HepG2 (cell line): Measurements from ENCODE around the gene VPS52. TPM values are rescaled to one million over a fixed set of nuclear protein-coding genes. Genes with fewer than 3 reads are reported as not detected.

ENCODE experiments used
- ADNP ChIP-seq: sonication (generic); formaldehyde crosslinking; IDR thresholded peaks from 2 replicates; pipeline ENCODE4 v1.4.0; 2020; ENCODE audit warnings: missing genetic modification reagents
- ARHGAP35 ChIP-seq: sonication (generic); formaldehyde crosslinking; IDR thresholded peaks from 2 replicates; pipeline ENCODE4 v1.9.0; 2022; ENCODE audit warnings: mild to moderate bottlenecking, inconsistent platforms, moderate library complexity, missing genetic modification reagents, borderline replicate concordance
- ATF1 ChIP-seq: IDR thresholded peaks from 2 replicates; pipeline ENCODE4 v1.6.1; 2016; ENCODE audit warnings: mild to moderate bottlenecking, control low read depth
- GTF2F1 ChIP-seq: fragments of 150-350 bp; IDR thresholded peaks from 2 replicates; pipeline ENCODE4 v1.6.1; 2014; ENCODE audit warnings: low read length
- HOXA7 ChIP-seq: sonication (generic); formaldehyde crosslinking; IDR thresholded peaks from 2 replicates; pipeline ENCODE4 v1.8.1; 2022; ENCODE audit warnings: mild to moderate bottlenecking, missing genetic modification reagents, moderate library complexity
- KLF12 ChIP-seq: sonication (generic); formaldehyde crosslinking; IDR thresholded peaks from 2 replicates; pipeline ENCODE4 v1.4.0; 2020; ENCODE audit warnings: missing genetic modification reagents, borderline replicate concordance
- MTF1 ChIP-seq: sonication (generic); formaldehyde crosslinking; IDR thresholded peaks from 2 replicates; pipeline ENCODE4 v1.5.0; 2020; ENCODE audit warnings: missing genetic modification reagents
- PAF1 ChIP-seq: IDR thresholded peaks from 2 replicates; pipeline ENCODE4 v1.6.1; 2016; ENCODE audit warnings: missing genetic modification reagents, missing compliant biosample characterization
- RBM22 ChIP-seq: fragments of 200-400 bp; formaldehyde crosslinking; optimal IDR thresholded peaks from 2 replicates; pipeline ENCODE3; 2017; ENCODE audit warnings: mild to moderate bottlenecking, low read length, moderate library complexity
- RFX5 ChIP-seq: IDR thresholded peaks from 2 replicates; pipeline ENCODE4 v1.6.1; 2011; ENCODE audit warnings: low read depth, low read length, improper control_type of control experiment
- SUZ12 ChIP-seq: fragments of 150-350 bp; IDR thresholded peaks from 2 replicates; pipeline ENCODE4 v1.6.1; 2014; ENCODE audit warnings: low read depth, low read length
- ZBTB38 ChIP-seq: sonication (generic); formaldehyde crosslinking; IDR thresholded peaks from 2 replicates; pipeline ENCODE4 v1.5.1; 2020; ENCODE audit warnings: mild to moderate bottlenecking, missing genetic modification reagents
- ZBTB42 ChIP-seq: sonication (generic); formaldehyde crosslinking; IDR thresholded peaks from 2 replicates; pipeline ENCODE4 v1.5.0; 2020; ENCODE audit warnings: mild to moderate bottlenecking, missing genetic modification reagents
- ZFP36 ChIP-seq: fragments of 150-350 bp; IDR thresholded peaks from 2 replicates; pipeline ENCODE4 v1.6.1; 2018; ENCODE audit warnings: borderline replicate concordance, low read length, low read depth; ENCODE audit not compliant: partially characterized antibody
- ZFP36L2 ChIP-seq: sonication (generic); formaldehyde crosslinking; IDR thresholded peaks from 2 replicates; pipeline ENCODE4 v1.4.0; 2020; ENCODE audit warnings: missing genetic modification reagents
- ZFX ChIP-seq: sonication (generic); formaldehyde crosslinking; IDR thresholded peaks from 2 replicates; pipeline ENCODE4 v1.4.0; 2020; ENCODE audit warnings: mild to moderate bottlenecking, low read depth, missing genetic modification reagents, moderate library complexity
- ZNF282 ChIP-seq: fragments of 450-650 bp; IDR thresholded peaks from 2 replicates; pipeline ENCODE4 v1.6.1; 2018; ENCODE audit not compliant: partially characterized antibody
- ZNF33B ChIP-seq: sonication (generic); formaldehyde crosslinking; IDR thresholded peaks from 2 replicates; pipeline ENCODE4 v1.5.1; 2020; ENCODE audit warnings: mild to moderate bottlenecking, missing genetic modification reagents
- ZNF350 ChIP-seq: sonication (generic); formaldehyde crosslinking; IDR thresholded peaks from 2 replicates; pipeline ENCODE4 v1.4.0; 2020; ENCODE audit warnings: mild to moderate bottlenecking, low read depth, missing genetic modification reagents, borderline replicate concordance
- ZNF672 ChIP-seq: sonication (generic); formaldehyde crosslinking; IDR thresholded peaks from 2 replicates; pipeline ENCODE4 v1.8.1; 2022; ENCODE audit warnings: missing genetic modification reagents
- ZNF788 ChIP-seq: sonication (generic); formaldehyde crosslinking; IDR thresholded peaks from 2 replicates; pipeline ENCODE4 v1.5.0; 2020; ENCODE audit warnings: mild to moderate bottlenecking, missing genetic modification reagents, borderline replicate concordance
- ZNF883 ChIP-seq: sonication (generic); formaldehyde crosslinking; IDR thresholded peaks from 2 replicates; pipeline ENCODE4 v1.5.1; 2020; ENCODE audit warnings: mild to moderate bottlenecking, missing genetic modification reagents; ENCODE audit errors: not compliant biosample characterization
- polyA plus RNA-seq, 8 experiments: library from polyadenylated mRNA; depleted of rRNA in 3 of 8; stranded (reverse) in 7 of 8; unstranded in 1 of 8; fragments of >200 nt; fragmentation: Illumina TruSeq in 4 of 8; extraction: Trizol in 4 of 8; gene quantifications; 2 replicates each; pipeline versions ENCODE4 v1.2.1 to v1.2.3, GENCODE V29; 2011 to 2016; ENCODE audit warnings: low read depth in 4 of 8, missing spikeins in 1 of 8, mixed read lengths in 1 of 8; ENCODE audit not compliant: insufficient read depth in 1 of 8
- total RNA-seq, 5 experiments: library from RNA; depleted of rRNA; stranded (reverse); fragments of >200 nt; fragmentation: Illumina TruSeq; extraction: Trizol; gene quantifications; 2 replicates each; pipeline ENCODE4 v1.2.3, GENCODE V29; 2016; ENCODE audit warnings: low read depth in 1 of 5
- TF ChIP-seq, protein P1 (sequence below): sonication (generic); formaldehyde crosslinking; IDR thresholded peaks from 2 replicates; pipeline ENCODE4 v1.9.0; 2021; ENCODE audit warnings: mild to moderate bottlenecking, missing genetic modification reagents
- TF ChIP-seq, protein P2 (sequence below): sonication (generic); formaldehyde crosslinking; IDR thresholded peaks from 2 replicates; pipeline ENCODE4 v1.4.0; 2020; ENCODE audit warnings: mild to moderate bottlenecking, missing genetic modification reagents
- TF ChIP-seq, protein P3 (sequence below): sonication (generic); formaldehyde crosslinking; conservative IDR thresholded peaks from 2 replicates; pipeline ENCODE4 v1.4.0; 2020; ENCODE audit warnings: missing genetic modification reagents

Gene VPS52
- total and polyA plus RNA-seq, 2 of the 13 experiments (the other 11 are each of a cell fraction or from before 2014, with no cell fraction given), result 48.9 to 85.5 TPM

DNA sequence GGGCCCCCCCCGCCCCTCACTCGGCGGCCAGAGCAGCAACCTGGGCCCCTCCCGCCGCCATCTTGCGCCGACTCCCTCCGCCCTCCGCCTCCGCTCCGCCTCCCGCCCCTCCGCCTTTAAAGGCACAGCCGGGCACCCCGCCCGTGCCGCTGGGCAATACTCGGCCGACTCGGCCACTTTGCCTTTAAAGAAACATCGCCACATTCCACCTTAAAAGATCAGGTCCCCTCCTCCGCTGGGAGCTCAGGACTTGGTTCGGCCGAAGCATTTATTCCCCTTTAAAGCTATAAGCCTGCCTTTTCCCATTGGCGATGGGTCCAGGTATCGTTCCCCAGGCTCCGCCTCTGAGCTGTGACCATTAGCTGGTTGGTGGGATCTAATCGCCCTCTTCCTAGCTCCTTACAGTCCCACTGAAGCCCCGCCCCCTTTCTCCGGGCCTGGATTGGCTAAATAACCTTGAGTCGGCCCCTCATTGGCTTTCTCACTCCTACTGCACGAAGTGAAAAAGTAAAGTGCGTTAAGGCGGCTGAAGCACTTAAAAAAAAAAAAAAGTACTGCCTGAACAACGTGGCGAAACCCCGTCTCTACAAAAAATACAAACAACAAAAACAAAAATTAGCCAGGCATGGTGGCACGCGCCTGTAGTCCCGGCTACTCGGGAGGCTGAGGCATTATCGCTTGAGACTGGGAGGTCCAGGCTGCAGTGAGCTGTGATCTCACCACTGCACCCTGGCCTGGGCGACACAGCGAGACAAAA is 46.2 kb upstream of the VPS52 start, which contains the start of gene ZBTB22 (continued):
- TF ChIP-seq, protein P1, sequence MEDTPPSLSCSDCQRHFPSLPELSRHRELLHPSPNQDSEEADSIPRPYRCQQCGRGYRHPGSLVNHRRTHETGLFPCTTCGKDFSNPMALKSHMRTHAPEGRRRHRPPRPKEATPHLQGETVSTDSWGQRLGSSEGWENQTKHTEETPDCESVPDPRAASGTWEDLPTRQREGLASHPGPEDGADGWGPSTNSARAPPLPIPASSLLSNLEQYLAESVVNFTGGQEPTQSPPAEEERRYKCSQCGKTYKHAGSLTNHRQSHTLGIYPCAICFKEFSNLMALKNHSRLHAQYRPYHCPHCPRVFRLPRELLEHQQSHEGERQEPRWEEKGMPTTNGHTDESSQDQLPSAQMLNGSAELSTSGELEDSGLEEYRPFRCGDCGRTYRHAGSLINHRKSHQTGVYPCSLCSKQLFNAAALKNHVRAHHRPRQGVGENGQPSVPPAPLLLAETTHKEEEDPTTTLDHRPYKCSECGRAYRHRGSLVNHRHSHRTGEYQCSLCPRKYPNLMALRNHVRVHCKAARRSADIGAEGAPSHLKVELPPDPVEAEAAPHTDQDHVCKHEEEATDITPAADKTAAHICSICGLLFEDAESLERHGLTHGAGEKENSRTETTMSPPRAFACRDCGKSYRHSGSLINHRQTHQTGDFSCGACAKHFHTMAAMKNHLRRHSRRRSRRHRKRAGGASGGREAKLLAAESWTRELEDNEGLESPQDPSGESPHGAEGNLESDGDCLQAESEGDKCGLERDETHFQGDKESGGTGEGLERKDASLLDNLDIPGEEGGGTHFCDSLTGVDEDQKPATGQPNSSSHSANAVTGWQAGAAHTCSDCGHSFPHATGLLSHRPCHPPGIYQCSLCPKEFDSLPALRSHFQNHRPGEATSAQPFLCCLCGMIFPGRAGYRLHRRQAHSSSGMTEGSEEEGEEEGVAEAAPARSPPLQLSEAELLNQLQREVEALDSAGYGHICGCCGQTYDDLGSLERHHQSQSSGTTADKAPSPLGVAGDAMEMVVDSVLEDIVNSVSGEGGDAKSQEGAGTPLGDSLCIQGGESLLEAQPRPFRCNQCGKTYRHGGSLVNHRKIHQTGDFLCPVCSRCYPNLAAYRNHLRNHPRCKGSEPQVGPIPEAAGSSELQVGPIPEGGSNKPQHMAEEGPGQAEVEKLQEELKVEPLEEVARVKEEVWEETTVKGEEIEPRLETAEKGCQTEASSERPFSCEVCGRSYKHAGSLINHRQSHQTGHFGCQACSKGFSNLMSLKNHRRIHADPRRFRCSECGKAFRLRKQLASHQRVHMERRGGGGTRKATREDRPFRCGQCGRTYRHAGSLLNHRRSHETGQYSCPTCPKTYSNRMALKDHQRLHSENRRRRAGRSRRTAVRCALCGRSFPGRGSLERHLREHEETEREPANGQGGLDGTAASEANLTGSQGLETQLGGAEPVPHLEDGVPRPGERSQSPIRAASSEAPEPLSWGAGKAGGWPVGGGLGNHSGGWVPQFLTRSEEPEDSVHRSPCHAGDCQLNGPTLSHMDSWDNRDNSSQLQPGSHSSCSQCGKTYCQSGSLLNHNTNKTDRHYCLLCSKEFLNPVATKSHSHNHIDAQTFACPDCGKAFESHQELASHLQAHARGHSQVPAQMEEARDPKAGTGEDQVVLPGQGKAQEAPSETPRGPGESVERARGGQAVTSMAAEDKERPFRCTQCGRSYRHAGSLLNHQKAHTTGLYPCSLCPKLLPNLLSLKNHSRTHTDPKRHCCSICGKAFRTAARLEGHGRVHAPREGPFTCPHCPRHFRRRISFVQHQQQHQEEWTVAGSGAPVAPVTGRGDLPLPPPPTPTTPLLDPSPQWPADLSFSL (CRISPR knock-in tag), result no peak
- TF ChIP-seq ZNF672 (CRISPR knock-in tag), result no peak
- no peak for TF ChIP-seq SUZ12
- TF ChIP-seq, protein P2, sequence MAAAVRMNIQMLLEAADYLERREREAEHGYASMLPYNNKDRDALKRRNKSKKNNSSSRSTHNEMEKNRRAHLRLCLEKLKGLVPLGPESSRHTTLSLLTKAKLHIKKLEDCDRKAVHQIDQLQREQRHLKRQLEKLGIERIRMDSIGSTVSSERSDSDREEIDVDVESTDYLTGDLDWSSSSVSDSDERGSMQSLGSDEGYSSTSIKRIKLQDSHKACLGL (CRISPR knock-in tag), result no peak
- peak; percentile 67; the same call in 1 of the 2 replicates for TF ChIP-seq ZNF350 (CRISPR knock-in tag)
- no peak for TF ChIP-seq ZFP36
- TF ChIP-seq RFX5, result peak; percentile 70
- peak; percentile 50 for TF ChIP-seq RBM22
- TF ChIP-seq ATF1, result peak; percentile 59; the same call in 1 of the 2 replicates
- TF ChIP-seq, protein P3, sequence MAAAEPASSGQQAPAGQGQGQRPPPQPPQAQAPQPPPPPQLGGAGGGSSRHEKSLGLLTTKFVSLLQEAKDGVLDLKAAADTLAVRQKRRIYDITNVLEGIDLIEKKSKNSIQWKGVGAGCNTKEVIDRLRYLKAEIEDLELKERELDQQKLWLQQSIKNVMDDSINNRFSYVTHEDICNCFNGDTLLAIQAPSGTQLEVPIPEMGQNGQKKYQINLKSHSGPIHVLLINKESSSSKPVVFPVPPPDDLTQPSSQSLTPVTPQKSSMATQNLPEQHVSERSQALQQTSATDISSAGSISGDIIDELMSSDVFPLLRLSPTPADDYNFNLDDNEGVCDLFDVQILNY (CRISPR knock-in tag), result no peak
- TF ChIP-seq ZFP36L2 (CRISPR knock-in tag), result no peak
- no peak for TF ChIP-seq ARHGAP35
- TF ChIP-seq ZNF282, result no peak
- TF ChIP-seq ZNF788 (CRISPR knock-in tag), result no peak
- TF ChIP-seq ZBTB38 (CRISPR knock-in tag), result no peak
- TF ChIP-seq GTF2F1, result no peak
- TF ChIP-seq ZNF33B (CRISPR knock-in tag), result 0 out of 2 replicates have a peak, but pooled peaks have one; percentile 43
- no peak for TF ChIP-seq PAF1 (CRISPR knock-in tag)
- TF ChIP-seq ADNP (CRISPR knock-in tag), result no peak
- TF ChIP-seq HOXA7, result no peak
- no peak for TF ChIP-seq MTF1
- TF ChIP-seq ZFX, result peak; percentile 30
- TF ChIP-seq ZBTB42 (CRISPR knock-in tag), result no peak
- TF ChIP-seq KLF12, result no peak
- TF ChIP-seq ZNF883 (CRISPR knock-in tag), result no peak
